ENCODE measurements around the gene PMM2. TPM values are rescaled to one million over a fixed set of nuclear protein-coding genes. Genes with fewer than 3 reads are reported as not detected.

Gene PMM2
- total and polyA plus RNA-seq, 5 experiments from 2014 or later: 21.4 to 41.9 (median 26.0) TPM

GRCh38 chr16:8859913-8860881 is 62.6 kb downstream of the PMM2 start:
- no peaks in the 10 kb centered on the region for H3K9me3 Mint-ChIP-seq
- H3K36me3 Mint-ChIP-seq: peaks cover 0 to 45% (median 4%) of the 10 kb centered on the region in 3 donors
- POLR2A ChIA-PET: no interaction called here
- peak overlapping the region in 5 of 10 donors; percentile 8 to 58 (median 38) for H3K27ac Mint-ChIP-seq
- H3K4me3 Mint-ChIP-seq: no peak overlapping the region
- no peak for ATAC-seq
- DNase-seq: no peak
- H3K4me1 Mint-ChIP-seq: peaks cover 23 to 57% (median 45%) of the 10 kb centered on the region in 4 donors
- H3K27me3 Mint-ChIP-seq: no peaks in the 10 kb centered on the region

GRCh38 chr16:8861563-8862308 is 64.1 kb downstream of the PMM2 start:
- H3K9me3 Mint-ChIP-seq: no peaks in the 10 kb centered on the region
- H3K4me3 Mint-ChIP-seq: no peak overlapping the region

GRCh38 chr16:8862309-8863130 is 64.9 kb downstream of the PMM2 start:
- POLR2A ChIA-PET: interaction anchor here (1.3 kb wide), 1 partner anchor 18 kb away, joined by 8 read pairs; no protein-coding TSS in a partner anchor
- no peaks in the 10 kb centered on the region for H3K9me3 Mint-ChIP-seq
- peaks cover 37 to 66% (median 48%) of the 10 kb centered on the region in 4 donors for H3K4me1 Mint-ChIP-seq
- no peak for ATAC-seq
- peak overlapping the region in 8 of 10 donors; percentile 19 to 66 (median 29) for H3K27ac Mint-ChIP-seq
- no peak for DNase-seq
- H3K27me3 Mint-ChIP-seq: no peaks in the 10 kb centered on the region
- H3K4me3 Mint-ChIP-seq: peak overlapping the region in 1 of 10 donors; percentile 41
- peaks cover 0 to 27% (median 4%) of the 10 kb centered on the region in 3 donors for H3K36me3 Mint-ChIP-seq

More at GRCh38 chr16:8861563-8862308, 64.1 kb downstream of the PMM2 start:
- DNase-seq: no peak
- H3K4me1 Mint-ChIP-seq: peaks cover 34 to 64% (median 48%) of the 10 kb centered on the region in 4 donors
- peak overlapping the region in 4 of 10 donors; percentile 4 to 65 (median 23) for H3K27ac Mint-ChIP-seq
- H3K36me3 Mint-ChIP-seq: peaks cover 0 to 33% (median 4%) of the 10 kb centered on the region in 3 donors
- H3K27me3 Mint-ChIP-seq: no peaks in the 10 kb centered on the region
- POLR2A ChIA-PET: interaction anchor here (0.7 kb wide), 1 partner anchor 20 kb away, joined by 4 read pairs; no protein-coding TSS in a partner anchor
- ATAC-seq: no peak

GRCh38 chr16:8863594-8864424 is 66.2 kb downstream of the PMM2 start:
- ATAC-seq (no peak), DNase-seq (no peak)
- Mint-ChIP-seq H3K36me3 (peaks cover 0 to 14% (median under 1%) of the 10 kb centered on the region in 3 donors), H3K4me1 (peaks cover 39 to 61% (median 48%) of the 10 kb centered on the region in 4 donors), H3K27me3 (no peaks in the 10 kb centered on the region), H3K27ac (peak overlapping the region; percentile 48 to 95 (median 78)), H3K4me3 (peak overlapping the region in 7 of 10 donors; percentile 8 to 56 (median 21)), H3K9me3 (no peaks in the 10 kb centered on the region)
- POLR2A ChIA-PET: interaction anchor here (1.3 to 1.6 kb wide), 2 partner anchors 10 to 16 kb away, joined by 8 to 10 read pairs; no protein-coding TSS in a partner anchor

DNA sequence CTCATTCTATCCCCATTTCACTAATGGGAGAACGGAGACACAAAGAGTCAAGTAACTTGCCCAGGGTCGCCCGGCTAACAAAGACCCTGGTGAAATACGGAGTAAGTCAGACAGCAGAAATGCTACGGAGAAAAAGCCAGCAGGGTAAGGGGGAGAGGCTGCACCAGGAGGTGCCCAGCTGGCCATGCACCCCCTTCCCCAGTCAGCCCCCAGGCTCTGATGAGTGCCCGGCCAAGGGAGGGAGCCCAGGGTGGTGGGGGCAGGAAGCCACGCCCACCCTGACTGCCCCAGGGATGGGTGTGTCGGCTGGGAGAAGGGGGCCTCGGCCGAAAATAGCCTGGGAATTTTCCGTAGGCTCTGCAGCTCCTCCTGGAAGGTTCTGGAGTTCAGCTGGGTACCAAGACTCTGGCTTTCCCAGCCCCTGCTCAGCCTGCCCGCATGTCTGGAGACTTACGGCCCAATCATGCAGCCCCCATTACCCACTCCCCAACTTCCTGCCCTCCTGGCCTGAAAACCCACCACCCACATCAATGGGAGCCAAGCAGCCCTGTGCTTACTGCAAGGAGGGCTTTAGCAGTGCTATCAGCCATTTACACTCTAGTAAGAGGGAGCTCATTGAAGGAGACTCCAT is 67.0 kb downstream of the PMM2 start:
- POLR2A ChIA-PET: interaction anchor here (0.6 to 1.6 kb wide), 3 partner anchors 10 to 15 kb away, joined by 3 to 10 read pairs (median 4); no protein-coding TSS in a partner anchor
- Mint-ChIP-seq H3K9me3 (no peaks in the 10 kb centered on the region), H3K27ac (peak overlapping the region; percentile 53 to 95 (median 82)), H3K4me3 (peak overlapping the region in 8 of 10 donors; percentile 8 to 60 (median 27)), H3K36me3 (peaks cover 0 to 7% (median 0%) of the 10 kb centered on the region in 3 donors), H3K4me1 (peaks cover 40 to 65% (median 54%) of the 10 kb centered on the region in 4 donors), H3K27me3 (no peaks in the 10 kb centered on the region)
- ATAC-seq (no peak), DNase-seq (no peak)

- no peaks in the 10 kb centered on the region for H3K27me3 Mint-ChIP-seq
- DNase-seq: no peak
- H3K4me1 Mint-ChIP-seq: peaks cover 37 to 68% (median 57%) of the 10 kb centered on the region in 4 donors
- H3K4me3 Mint-ChIP-seq: peak overlapping the region in 9 of 10 donors; percentile 42 to 67 (median 54)
- no peaks in the 10 kb centered on the region for H3K9me3 Mint-ChIP-seq
- peak overlapping the region; percentile 65 to 95 (median 78) for H3K27ac Mint-ChIP-seq
- ATAC-seq: no peak
- POLR2A ChIA-PET: interaction anchor here (0.6 to 1.6 kb wide), 4 partner anchors 9 to 15 kb away, joined by 3 to 10 read pairs (median 4); no protein-coding TSS in a partner anchor
- H3K36me3 Mint-ChIP-seq: peaks cover 0 to 4% (median 0%) of the 10 kb centered on the region in 3 donors
These were observed 67.7 kb downstream of the PMM2 start for GRCh38 chr16:8865145-8865882.

DNA sequence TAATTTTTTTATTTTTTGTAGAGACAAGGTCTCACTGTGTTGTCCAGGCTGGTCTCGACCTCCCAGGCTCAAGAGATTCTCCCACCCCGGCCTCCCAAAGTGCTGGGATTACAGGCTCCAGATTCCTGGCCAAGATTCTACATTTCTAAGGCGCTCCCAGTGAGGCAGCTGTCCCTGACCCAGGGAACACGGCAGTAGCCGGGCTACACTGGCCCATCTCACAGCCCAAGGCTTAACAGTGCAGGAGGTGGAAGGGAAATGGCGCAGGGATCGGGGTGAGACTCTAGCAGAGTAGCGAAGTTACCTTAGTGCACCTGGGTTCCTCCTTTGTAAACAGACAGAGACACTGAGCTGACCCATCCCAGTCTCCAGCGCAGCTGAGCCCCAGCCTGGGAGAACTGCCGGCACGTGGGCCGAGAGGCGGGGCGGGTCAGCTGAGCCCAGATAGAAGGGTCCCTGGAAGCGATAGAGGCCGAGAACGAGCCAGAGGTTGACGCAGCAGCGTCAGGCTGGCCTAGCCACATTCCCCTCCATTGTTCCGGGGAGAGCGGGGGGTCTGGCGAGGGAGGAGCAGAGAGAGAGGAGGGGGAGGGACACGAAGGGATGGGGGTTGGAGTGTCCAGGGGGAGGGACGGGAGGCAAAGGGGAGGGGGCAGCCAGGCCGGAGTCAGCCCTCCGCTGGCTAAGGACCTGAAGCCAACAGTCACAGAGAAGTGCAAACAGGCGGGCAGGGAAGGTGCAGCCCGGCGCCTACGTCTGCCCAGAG is 68.7 kb downstream of the PMM2 start:
- Mint-ChIP-seq H3K27ac (peak overlapping the region in 9 of 10 donors; percentile 29 to 95 (median 79)), H3K4me1 (peaks cover 38 to 73% (median 65%) of the 10 kb centered on the region in 4 donors), H3K9me3 (no peaks in the 10 kb centered on the region), H3K36me3 (peaks cover 0 to 1% (median 0%) of the 10 kb centered on the region in 3 donors), H3K4me3 (peak overlapping the region; percentile 7 to 99 (median 68)), H3K27me3 (no peaks in the 10 kb centered on the region)
- DNase-seq (no peak), ATAC-seq (no peak)
- POLR2A ChIA-PET: interaction anchor here (0.6 kb wide), 1 partner anchor 10 kb away, joined by 3 read pairs; no protein-coding TSS in a partner anchor

DNA sequence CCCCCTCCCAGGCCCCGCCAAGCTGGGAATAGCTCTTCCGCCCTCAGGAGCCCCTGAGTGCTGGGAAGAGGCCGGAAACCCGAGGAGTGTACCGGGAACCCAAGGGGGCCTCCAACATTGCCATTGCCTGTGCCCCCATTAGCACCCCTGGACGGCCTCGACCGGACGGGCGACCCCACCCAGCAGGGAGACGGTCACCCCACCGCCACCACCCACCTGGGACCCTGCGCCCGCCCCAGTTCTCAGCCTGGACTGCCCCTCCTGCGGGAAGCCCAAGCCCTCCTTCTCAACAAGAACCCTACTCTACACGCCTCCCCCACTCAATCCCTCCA is 69.2 kb downstream of the PMM2 start:
- Mint-ChIP-seq H3K9me3 (no peaks in the 10 kb centered on the region), H3K36me3 (no peaks in the 10 kb centered on the region), H3K27me3 (no peaks in the 10 kb centered on the region), H3K4me3 (peak overlapping the region; percentile 89 to 99 (median 95)), H3K27ac (peak overlapping the region; percentile 87 to 95 (median 92)), H3K4me1 (peaks cover 34 to 71% (median 64%) of the 10 kb centered on the region in 4 donors)
- DNase-seq: no peak
- POLR2A ChIA-PET: interaction anchor here (2.4 to 3.3 kb wide), 2 partner anchors 69 to 225 kb away, joined by 29 to 33 read pairs; partner anchors contain the start of genes HAPSTR1, PMM2 and TMEM186
- ATAC-seq: no peak

DNA sequence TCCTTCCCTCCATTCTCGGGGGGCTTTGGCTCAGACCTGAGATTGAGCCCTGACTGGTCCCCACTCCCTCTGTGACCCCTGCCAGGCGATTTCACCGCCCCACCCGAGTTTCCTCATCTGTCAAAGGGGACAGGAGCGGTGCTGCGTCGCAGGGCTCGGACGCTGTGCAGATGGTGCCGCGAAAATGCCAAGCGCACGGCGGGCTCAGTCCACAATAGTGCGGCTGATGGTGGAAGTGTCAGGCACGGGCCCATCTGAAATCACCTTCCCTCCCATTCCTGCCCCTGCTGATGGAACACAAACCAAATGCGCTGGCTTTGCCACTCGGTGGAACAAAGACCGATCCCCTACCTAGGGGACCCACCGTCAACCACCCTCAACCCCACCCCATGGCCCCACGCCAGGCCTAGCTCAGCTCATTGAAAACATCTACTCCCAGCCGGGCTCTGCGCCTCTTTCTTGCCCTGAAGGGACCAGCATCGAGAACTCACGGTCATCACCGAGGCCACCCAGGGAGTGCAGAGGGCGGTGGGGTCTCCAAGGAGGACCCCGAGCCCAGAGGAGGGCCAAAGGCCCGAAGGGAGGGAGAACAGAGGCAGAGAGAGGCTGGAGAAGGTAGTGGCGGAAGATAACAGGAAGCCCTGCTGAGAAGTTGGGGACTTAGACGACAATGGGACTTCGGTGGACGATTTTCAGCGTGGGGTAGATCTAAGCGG is 69.7 kb downstream of the PMM2 start:
- DNase-seq (peak in 5 of 10 donors; percentile 13 to 41 (median 37)), ATAC-seq (peak; percentile 19 to 25)
- POLR2A ChIA-PET: interaction anchor here (1.6 to 3.3 kb wide), 6 partner anchors 11 to 225 kb away, joined by 6 to 33 read pairs (median 9); partner anchors contain the start of genes HAPSTR1, PMM2 and TMEM186
- no peaks in the 10 kb centered on the region for H3K9me3 Mint-ChIP-seq
- peak overlapping the region; percentile 87 to 95 (median 92) for H3K27ac Mint-ChIP-seq
- H3K4me3 Mint-ChIP-seq: peak overlapping the region; percentile 89 to 99 (median 95)
- H3K4me1 Mint-ChIP-seq: peaks cover 34 to 67% (median 62%) of the 10 kb centered on the region in 4 donors
- no peaks in the 10 kb centered on the region for H3K27me3 Mint-ChIP-seq
- no peaks in the 10 kb centered on the region for H3K36me3 Mint-ChIP-seq
